Keratinocyte (primary cell): ENCODE measurements around the gene EIF5AL1. TPM values are rescaled to one million over a fixed set of nuclear protein-coding genes. Genes with fewer than 3 reads are reported as not detected.

Source experiments
- DNase-seq: peaks from one replicate; pipeline ENCODE4 v3.0.0-alpha.2; 2011; ENCODE audit warnings: low read depth, missing footprints, low spot score
- FAIRE-seq: peaks from 2 replicates; lab custom pipeline; 2011; peaks lifted over from hg19 to GRCh38; lab: Jason Lieb, UNC
- H2AFZ ChIP-seq: 2 replicates; pipeline ENCODE4 v1.6.0; 2012; ENCODE audit warnings: low read length, control low read depth, inconsistent platforms; ENCODE audit not compliant: control insufficient read depth
- H3K27ac ChIP-seq: 2 replicates; pipeline ENCODE4 v1.5.1; 2011; ENCODE audit warnings: low read length; ENCODE audit not compliant: control insufficient read depth, insufficient read depth
- H3K27me3 ChIP-seq: 3 replicates; pipeline ENCODE4 v1.6.0; 2011; ENCODE audit warnings: low read length; ENCODE audit not compliant: control insufficient read depth, insufficient read depth; ENCODE audit errors: extremely low read depth
- H3K36me3 ChIP-seq, 2 experiments: 2 replicates in 1 of 2; 3 replicates in 1 of 2; pipeline ENCODE4 v1.5.1; 2011; ENCODE audit warnings: low read length in 2 of 2, mild to moderate bottlenecking in 1 of 2; ENCODE audit not compliant: control insufficient read depth in 2 of 2, insufficient read depth in 2 of 2; ENCODE audit errors: extremely low read depth in 1 of 2
- H3K4me1 ChIP-seq: 3 replicates; pipeline ENCODE4 v1.5.1; 2011; ENCODE audit warnings: low read length; ENCODE audit not compliant: control insufficient read depth, insufficient read depth; ENCODE audit errors: extremely low read depth
- H3K4me2 ChIP-seq: 3 replicates; pipeline ENCODE4 v1.6.0; 2011; ENCODE audit warnings: low read depth, low read length; ENCODE audit not compliant: control insufficient read depth, insufficient read depth; ENCODE audit errors: extremely low read depth
- H3K4me3 ChIP-seq, 3 experiments: fragments of 200-600 bp in 1 of 3; sonication (generic) in 1 of 3; 2 replicates in 2 of 3; 3 replicates in 1 of 3; pipeline ENCODE4 v1.5.1; 2011 to 2016; ENCODE audit warnings: low read length in 3 of 3, mild to moderate bottlenecking in 3 of 3, control low read depth in 2 of 3, inconsistent platforms in 1 of 3, low read depth in 1 of 3, mixed read lengths in 1 of 3, mixed run types in 1 of 3, moderate library complexity in 1 of 3; ENCODE audit not compliant: control insufficient read depth in 2 of 3, insufficient read depth in 2 of 3; ENCODE audit errors: extremely low read depth in 1 of 3
- H3K79me2 ChIP-seq: 2 replicates; pipeline ENCODE4 v1.6.0; 2012; ENCODE audit warnings: low read length; ENCODE audit not compliant: control insufficient read depth, insufficient read depth
- H3K9ac ChIP-seq: 3 replicates; pipeline ENCODE4 v1.6.0; 2011; ENCODE audit warnings: low read length; ENCODE audit not compliant: control insufficient read depth, insufficient read depth; ENCODE audit errors: extremely low read depth
- H3K9me1 ChIP-seq: 3 replicates; pipeline ENCODE4 v1.6.0; 2011; ENCODE audit warnings: low read length; ENCODE audit not compliant: control insufficient read depth, insufficient read depth; ENCODE audit errors: extremely low read depth
- H3K9me3 ChIP-seq: 2 replicates; pipeline ENCODE4 v1.5.1; 2012; ENCODE audit warnings: low read depth, low read length; ENCODE audit not compliant: control insufficient read depth
- H4K20me1 ChIP-seq: 3 replicates; pipeline ENCODE4 v1.6.0; 2011; ENCODE audit warnings: low read length; ENCODE audit not compliant: control insufficient read depth, insufficient read depth; ENCODE audit errors: extremely low read depth
- CTCF ChIP-seq, 3 experiments: IDR thresholded peaks in 1 of 3; conservative IDR thresholded peaks in 1 of 3; optimal IDR thresholded peaks in 1 of 3; 2 replicates in 2 of 3; 3 replicates in 1 of 3; pipeline versions ENCODE3 to v1.5.1; 2011; ENCODE audit warnings: low read length in 3 of 3, mild to moderate bottlenecking in 3 of 3, moderate library complexity in 2 of 3, control low read depth in 1 of 3, inconsistent platforms in 1 of 3; ENCODE audit not compliant: insufficient read depth in 2 of 3; ENCODE audit errors: extremely low read depth in 1 of 3
- EZH2 ChIP-seq: IDR thresholded peaks from one replicate; pipeline ENCODE4 v1.6.1; 2012; ENCODE audit warnings: inconsistent platforms, mild to moderate bottlenecking, low read length, moderate library complexity
- dilution Hi-C: fragments of 300-500 bp; cut with MboI; formaldehyde crosslinking; loops from one replicate; pipeline ENCODE4 v1.7.0; 2020; ENCODE audit warnings: low sequenced_read_pairs; ENCODE audit not compliant: extremely low pct_ligation_motif_present
- polyA plus RNA-seq, 5 experiments: library from polyadenylated mRNA; depleted of rRNA in 3 of 5; stranded (reverse) in 3 of 5; stranded (forward) in 1 of 5; unstranded in 1 of 5; fragments of >200 nt; gene quantifications; 1 replicate in 1 of 5; 2 replicates in 3 of 5; 3 replicates in 1 of 5; pipeline versions ENCODE4 v1.2.1 to v1.2.3, GENCODE V29; 2011 to 2012; ENCODE audit warnings: missing spikeins in 2 of 5, low read depth in 1 of 5, low replicate concordance in 1 of 5

EIF5AL1 gene
- polyA plus RNA-seq, 1 donor (not counting 4 experiments of a cell fraction or from before 2014, with no cell fraction given), result 1.2 TPM

GRCh38 chr10:79496896-79497295, 15.4 kb upstream of the EIF5AL1 start:
- no peak for FAIRE-seq
- no peak overlapping the region for H3K9ac ChIP-seq
- no peak overlapping the region for H3K4me2 ChIP-seq
- no peaks in the 10 kb centered on the region for H3K79me2 ChIP-seq
- no peak overlapping the region for H3K27ac ChIP-seq
- H3K27me3 ChIP-seq, result peaks cover 13% of the 10 kb centered on the region
- TF ChIP-seq EZH2 (no peak), CTCF (optimal IDR thresholded peaks at IDR 0.05 in 1 of 3, IDR thresholded peaks at IDR 0.05 in 1 of 3, conservative IDR thresholded peaks at IDR 0.05 in 1 of 3; ENCODE audit: extremely low read depth in 1 of 3, insufficient read depth in 2 of 3, low read length in 3 of 3) (no peak)
- no peaks in the 10 kb centered on the region for H3K36me3 ChIP-seq
- no peak for DNase-seq
- H3K9me1 ChIP-seq, result no peaks in the 10 kb centered on the region
- dilution Hi-C loops, result no loop called here
- no peaks in the 10 kb centered on the region for H3K9me3 ChIP-seq
- no peaks in the 10 kb centered on the region for H4K20me1 ChIP-seq
- H3K4me1 ChIP-seq, result no peaks in the 10 kb centered on the region
- H3K4me3 ChIP-seq, result no peak overlapping the region
- H2AFZ ChIP-seq, result no peak overlapping the region

GRCh38 chr10:79498291-79498829, 14.0 kb upstream of the EIF5AL1 start:
- no peak for TF ChIP-seq CTCF (optimal IDR thresholded peaks at IDR 0.05 in 1 of 3, IDR thresholded peaks at IDR 0.05 in 1 of 3, conservative IDR thresholded peaks at IDR 0.05 in 1 of 3; ENCODE audit: extremely low read depth in 1 of 3, insufficient read depth in 2 of 3, low read length in 3 of 3)
- TF ChIP-seq EZH2, result no peak
- Histone ChIP-seq H4K20me1 (no peaks in the 10 kb centered on the region), H2AFZ (no peak overlapping the region), H3K4me1 (no peaks in the 10 kb centered on the region), H3K9ac (no peak overlapping the region), H3K27me3 (peaks cover 19% of the 10 kb centered on the region), H3K9me3 (no peaks in the 10 kb centered on the region), H3K4me2 (no peak overlapping the region), H3K79me2 (no peaks in the 10 kb centered on the region), H3K36me3 (no peaks in the 10 kb centered on the region), H3K9me1 (no peaks in the 10 kb centered on the region), H3K4me3 (no peak overlapping the region), H3K27ac (no peak overlapping the region)
- DNase-seq, result no peak
- FAIRE-seq, result no peak
- dilution Hi-C loops, result no loop called here
